ENCODE measurements around the gene RPL27.

The RPL27 gene

GRCh38 chr17:42997984-42998938 lies at the start of gene RPL27:
Gene RPL27 (plus strand): TSS chr17:42998419. CDS start chr17:42998751, 332 bp downstream.
- H3K4me3 ChIP-seq (ENCODE audit: low read depth in 1 of 2, low read length in 2 of 2), result peak within 1 kb of the TSS; percentile 76 to 80
- TF ChIP-seq EZH2 (IDR thresholded peaks at IDR 0.05; ENCODE audit: borderline replicate concordance, low read depth, low read length, severe bottlenecking) (no peak), CTCF (IDR thresholded peaks at IDR 0.05; ENCODE audit: borderline replicate concordance, extremely low read depth, low read length, poor library complexity, severe bottlenecking) (peak; percentile 95)
- H3K27me3 ChIP-seq (ENCODE audit: insufficient read depth, low read length, poor library complexity), result no peaks in the 10 kb centered on the region
- H3K9me3 ChIP-seq (ENCODE audit: insufficient read depth, low read length, severe bottlenecking), result no peaks in the 10 kb centered on the region
- H3K27ac ChIP-seq (ENCODE audit: low read length), result peak within 1 kb of the TSS; percentile 84
- peaks cover 21% of the 10 kb centered on the region for H3K79me2 ChIP-seq (ENCODE audit: insufficient read depth, low read length)
- peak; percentile 99 for DNase-seq
- peak within 1 kb of the TSS; percentile 86 for H3K9ac ChIP-seq (ENCODE audit: low read depth, low read length)
- peak within 1 kb of the TSS; percentile 74 for H3K4me2 ChIP-seq (ENCODE audit: insufficient read depth, low read length)
- peaks cover 26% of the 10 kb centered on the region for H3K4me1 ChIP-seq (ENCODE audit: insufficient read depth, low read length)
- ATAC-seq (ENCODE audit: insufficient read depth, low read depth), result peak; percentile 96
- peaks cover 53% of the 10 kb centered on the region for H3K36me3 ChIP-seq (ENCODE audit: insufficient read depth, low read length)
- H2AFZ ChIP-seq (ENCODE audit: low read depth, low read length), result peak within 1 kb of the TSS; percentile 82
- peaks cover 25% of the 10 kb centered on the region for H4K20me1 ChIP-seq (ENCODE audit: insufficient read depth, low read length)

GRCh38 chr17:42950044-42950783 lies 48.0 kb upstream of the RPL27 start:
- Histone ChIP-seq H3K4me3 (ENCODE audit: low read depth in 1 of 2, low read length in 2 of 2) (no peak overlapping the region), H3K4me1 (ENCODE audit: insufficient read depth, low read length) (no peaks in the 10 kb centered on the region), H3K79me2 (ENCODE audit: insufficient read depth, low read length) (no peaks in the 10 kb centered on the region), H4K20me1 (ENCODE audit: insufficient read depth, low read length) (no peaks in the 10 kb centered on the region), H3K9ac (ENCODE audit: low read depth, low read length) (no peak overlapping the region), H3K4me2 (ENCODE audit: insufficient read depth, low read length) (no peak overlapping the region), H2AFZ (ENCODE audit: low read depth, low read length) (no peak overlapping the region), H3K27me3 (ENCODE audit: insufficient read depth, low read length, poor library complexity) (no peaks in the 10 kb centered on the region), H3K36me3 (ENCODE audit: insufficient read depth, low read length) (peaks cover 54% of the 10 kb centered on the region), H3K27ac (ENCODE audit: low read length) (no peak overlapping the region), H3K9me3 (ENCODE audit: insufficient read depth, low read length, severe bottlenecking) (no peaks in the 10 kb centered on the region)
- TF ChIP-seq EZH2 (IDR thresholded peaks at IDR 0.05; ENCODE audit: borderline replicate concordance, low read depth, low read length, severe bottlenecking) (no peak), CTCF (IDR thresholded peaks at IDR 0.05; ENCODE audit: borderline replicate concordance, extremely low read depth, low read length, poor library complexity, severe bottlenecking) (no peak)
- no peak for DNase-seq
- ATAC-seq (ENCODE audit: insufficient read depth, low read depth), result no peak

GRCh38 chr17:42953669-42954068 lies 44.5 kb upstream of the RPL27 start:
- Histone ChIP-seq H3K4me1 (ENCODE audit: insufficient read depth, low read length) (no peaks in the 10 kb centered on the region), H2AFZ (ENCODE audit: low read depth, low read length) (no peak overlapping the region), H3K79me2 (ENCODE audit: insufficient read depth, low read length) (no peaks in the 10 kb centered on the region), H3K36me3 (ENCODE audit: insufficient read depth, low read length) (peaks cover 79% of the 10 kb centered on the region), H4K20me1 (ENCODE audit: insufficient read depth, low read length) (no peaks in the 10 kb centered on the region), H3K9me3 (ENCODE audit: insufficient read depth, low read length, severe bottlenecking) (no peaks in the 10 kb centered on the region), H3K4me3 (ENCODE audit: low read depth in 1 of 2, low read length in 2 of 2) (no peak overlapping the region), H3K9ac (ENCODE audit: low read depth, low read length) (no peak overlapping the region), H3K27me3 (ENCODE audit: insufficient read depth, low read length, poor library complexity) (no peaks in the 10 kb centered on the region), H3K27ac (ENCODE audit: low read length) (no peak overlapping the region), H3K4me2 (ENCODE audit: insufficient read depth, low read length) (no peak overlapping the region)
- ATAC-seq (ENCODE audit: insufficient read depth, low read depth) (no peak), DNase-seq (no peak)
- no peak for TF ChIP-seq CTCF (IDR thresholded peaks at IDR 0.05; ENCODE audit: borderline replicate concordance, extremely low read depth, low read length, poor library complexity, severe bottlenecking)
- no peak for TF ChIP-seq EZH2 (IDR thresholded peaks at IDR 0.05; ENCODE audit: borderline replicate concordance, low read depth, low read length, severe bottlenecking)
